HG02973 (cell line): ENCODE data around the gene PPP1R1B.

Source experiments
- ATAC-seq: cut with Tn5 transposase; IDR thresholded peaks from one replicate; pipeline ENCODE4 v1.9.1; 2021; ENCODE audit warnings: moderate library complexity; ENCODE audit not compliant: unreplicated experiment

The PPP1R1B gene

GRCh38 chr17:39600288-39600996 is 26.3 kb upstream of the PPP1R1B start:
- no peak for ATAC-seq

DNA sequence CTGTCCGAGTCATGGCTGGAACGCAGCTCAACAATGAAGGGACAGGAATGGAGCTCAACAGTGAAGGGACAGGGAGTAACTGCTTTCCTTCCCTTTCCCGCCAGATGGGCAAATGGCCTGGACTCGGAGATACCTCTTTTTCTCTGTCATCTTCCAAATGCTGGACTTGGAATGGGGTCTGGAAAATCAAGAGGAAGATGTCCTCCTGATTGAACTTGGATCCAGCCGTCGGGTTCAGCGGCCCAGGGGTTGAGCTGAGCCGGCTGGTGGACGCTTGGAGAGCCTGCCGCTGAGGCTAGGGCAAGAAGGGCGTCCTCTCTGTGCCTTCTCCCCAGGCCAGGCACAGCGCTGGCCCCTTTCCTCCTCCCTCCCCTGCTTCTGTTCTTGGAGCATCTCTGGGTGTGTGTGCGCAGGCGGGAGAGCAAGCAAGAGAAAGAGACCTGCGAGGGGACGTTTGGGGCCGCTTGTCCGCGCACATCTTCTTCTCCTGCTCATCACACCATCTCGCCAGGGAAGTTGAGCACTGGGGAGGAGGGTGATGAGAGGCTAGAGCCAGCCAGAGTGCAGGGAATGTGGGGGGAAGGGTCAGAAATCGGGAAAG is 25.7 kb upstream of the PPP1R1B start:
- no peak for ATAC-seq

- ATAC-seq, result no peak
These were observed 24.8 kb upstream of the PPP1R1B start for GRCh38 chr17:39601758-39602532.

- no peak for ATAC-seq
These were observed 24.0 kb upstream of the PPP1R1B start for GRCh38 chr17:39602533-39603303.

DNA sequence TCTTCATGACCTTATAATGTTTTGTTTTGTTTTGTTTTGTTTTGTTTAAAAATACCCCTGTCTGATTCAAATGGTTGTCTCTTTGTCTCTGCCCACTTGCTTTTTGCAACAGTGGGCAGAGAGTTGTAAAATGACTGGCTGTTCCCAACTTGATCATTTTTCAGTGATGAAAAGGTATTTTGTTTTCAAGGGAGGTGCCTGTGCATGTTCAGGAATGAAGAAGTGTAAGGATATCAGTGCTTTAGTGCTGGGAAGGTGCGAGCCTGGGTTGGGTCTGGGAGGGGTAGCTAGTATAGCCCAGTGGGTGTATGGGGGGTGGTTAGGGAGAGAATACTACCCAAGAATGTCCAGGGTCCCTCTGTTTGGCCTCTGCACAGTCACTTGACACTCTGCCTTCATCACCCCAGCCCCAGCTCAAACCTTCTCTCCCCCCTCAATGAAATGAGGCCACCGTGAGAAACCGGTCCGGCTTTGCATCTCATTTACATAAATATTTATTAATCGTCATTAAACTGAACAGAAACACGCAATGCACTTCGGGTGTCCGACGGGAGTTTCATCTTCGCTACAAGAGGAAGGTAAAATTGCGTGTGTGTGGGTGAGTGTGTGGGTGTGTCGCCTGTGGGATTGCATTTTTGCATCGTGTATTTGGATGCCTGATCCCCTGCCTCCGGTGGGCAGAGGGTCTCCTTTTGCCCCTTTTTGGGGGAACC is 23.3 kb upstream of the PPP1R1B start:
- no peak for ATAC-seq

GRCh38 chr17:39604911-39605491 is 21.8 kb upstream of the PPP1R1B start:
- no peak for ATAC-seq

DNA sequence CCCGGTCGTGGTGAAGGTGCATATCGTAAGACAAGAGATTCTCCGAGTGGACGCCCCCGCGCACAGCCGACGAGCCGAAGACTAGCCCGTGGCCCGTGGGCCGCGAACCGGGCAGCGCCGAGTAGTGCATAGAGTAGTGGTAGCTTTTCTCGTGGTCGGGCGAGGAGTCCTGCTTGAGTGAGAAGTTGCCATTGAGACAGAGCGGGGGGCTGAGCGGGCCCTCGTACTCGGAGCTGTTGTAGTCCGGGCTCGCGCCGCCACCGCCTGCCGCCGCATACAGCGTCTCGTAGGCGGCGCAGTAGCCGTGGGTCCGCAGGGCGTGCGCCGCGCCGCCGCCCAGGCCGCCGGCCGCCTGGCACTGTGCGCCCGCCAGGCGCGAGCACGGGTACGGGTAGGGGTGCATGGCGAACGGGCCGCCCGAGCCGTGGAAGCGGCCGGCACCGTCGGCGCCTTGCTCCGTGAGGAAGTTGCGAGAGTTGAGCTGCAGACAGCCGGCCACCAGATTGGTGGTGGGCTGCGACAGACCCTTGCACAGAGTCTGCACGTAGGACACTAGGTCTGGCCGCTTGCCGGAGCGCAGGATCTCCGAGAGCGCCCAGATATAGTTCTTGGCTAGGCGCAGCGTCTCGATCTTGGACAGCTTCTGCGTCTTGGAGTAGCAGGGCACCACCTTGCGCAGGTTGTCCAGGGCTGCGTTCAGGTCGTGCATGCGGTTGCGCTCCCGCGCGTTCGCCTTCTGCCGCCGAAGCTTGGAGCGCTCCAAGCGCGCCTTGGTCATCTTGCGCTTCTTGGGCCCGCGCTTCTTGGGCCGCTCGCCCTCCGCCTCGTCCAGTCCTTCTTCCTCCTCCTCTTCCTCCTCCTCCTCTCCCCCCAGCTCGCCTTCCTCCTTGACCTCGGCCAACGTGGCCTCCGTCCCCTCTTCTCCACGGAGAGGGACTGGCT is 21.0 kb upstream of the PPP1R1B start:
- ATAC-seq, result no peak

DNA sequence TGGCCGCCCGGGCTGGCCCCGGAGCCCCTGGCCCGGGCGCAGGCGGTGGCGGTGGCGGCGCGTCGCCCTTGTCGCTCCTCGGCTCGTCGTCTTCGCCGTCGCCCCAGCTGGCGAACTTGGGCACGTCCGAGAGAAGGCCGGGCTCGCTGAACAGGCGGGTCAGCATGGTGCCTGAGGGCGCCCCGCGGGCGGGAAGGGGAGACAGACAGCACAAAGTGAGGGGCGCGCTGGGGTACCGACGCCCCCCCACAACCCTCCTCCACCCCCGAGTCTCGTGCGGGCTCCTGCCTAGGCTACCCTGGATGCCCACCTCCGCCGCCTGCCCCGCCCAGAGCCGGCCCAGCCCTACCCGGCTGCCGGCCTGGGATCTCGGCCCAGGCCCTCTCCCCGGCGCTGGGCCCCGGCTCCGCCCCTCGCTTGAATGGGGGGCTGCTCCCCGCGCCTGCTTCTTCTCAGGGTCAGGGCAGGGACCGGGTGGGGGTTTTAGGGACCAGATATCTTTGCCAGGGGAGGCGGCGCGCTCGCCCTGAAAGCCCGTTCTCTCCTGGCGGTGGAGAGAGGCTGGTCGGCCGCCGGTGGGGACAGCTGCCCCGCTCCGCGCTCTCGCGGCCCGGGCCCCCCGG is 20.2 kb upstream of the PPP1R1B start:
- ATAC-seq, result no peak

DNA sequence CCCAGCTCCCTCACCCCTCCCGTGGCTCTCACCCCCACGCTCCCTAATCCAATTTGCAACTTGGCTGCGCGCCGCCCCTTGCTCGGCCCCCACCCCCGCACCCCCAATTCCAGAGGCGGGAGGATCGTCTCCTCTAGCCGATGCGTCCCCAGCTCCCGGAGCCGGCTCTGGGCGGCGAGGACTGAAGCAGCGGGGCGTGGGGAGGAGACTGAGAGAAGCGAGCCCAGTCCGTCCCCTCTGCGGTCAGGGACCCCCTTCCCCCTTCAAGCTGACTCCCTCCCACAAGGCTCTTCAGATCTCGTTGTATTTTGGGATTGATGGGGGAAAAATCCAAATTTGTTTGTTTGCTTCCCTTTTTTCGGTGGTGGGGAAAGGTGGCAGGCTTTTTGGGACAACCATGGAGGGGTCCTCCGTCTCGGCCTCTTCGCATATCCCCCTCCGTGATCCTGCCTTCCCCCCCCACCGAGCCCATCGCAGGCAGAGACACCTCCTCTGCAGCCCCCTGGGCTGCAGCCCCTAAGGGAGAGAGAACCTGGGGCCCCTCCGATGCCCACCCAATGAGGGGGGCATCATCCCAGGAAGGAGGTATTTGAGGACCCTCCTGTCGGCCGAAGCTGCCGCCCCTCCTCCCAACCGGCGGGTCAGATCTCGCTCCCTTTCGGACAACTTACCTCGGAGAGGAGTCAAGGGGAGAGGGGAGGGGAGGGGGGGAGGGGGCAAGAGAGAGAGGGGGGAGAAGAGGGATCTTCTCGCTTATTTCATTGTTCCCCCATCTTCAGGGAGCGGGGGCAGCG is 19.5 kb upstream of the PPP1R1B start:
- no peak for ATAC-seq

GRCh38 chr17:39607851-39608130 is 19.0 kb upstream of the PPP1R1B start, which contains the start of gene NEUROD2:
NEUROD2 (minus strand) TSS chr17:39607920; CDS start chr17:39606599, 1,321 bp downstream.
- no peak for ATAC-seq

- no peak for ATAC-seq
These were observed 18.4 kb upstream of the PPP1R1B start for GRCh38 chr17:39608142-39608981.

- ATAC-seq, result no peak
These were observed 17.2 kb upstream of the PPP1R1B start for GRCh38 chr17:39609416-39610025.

DNA sequence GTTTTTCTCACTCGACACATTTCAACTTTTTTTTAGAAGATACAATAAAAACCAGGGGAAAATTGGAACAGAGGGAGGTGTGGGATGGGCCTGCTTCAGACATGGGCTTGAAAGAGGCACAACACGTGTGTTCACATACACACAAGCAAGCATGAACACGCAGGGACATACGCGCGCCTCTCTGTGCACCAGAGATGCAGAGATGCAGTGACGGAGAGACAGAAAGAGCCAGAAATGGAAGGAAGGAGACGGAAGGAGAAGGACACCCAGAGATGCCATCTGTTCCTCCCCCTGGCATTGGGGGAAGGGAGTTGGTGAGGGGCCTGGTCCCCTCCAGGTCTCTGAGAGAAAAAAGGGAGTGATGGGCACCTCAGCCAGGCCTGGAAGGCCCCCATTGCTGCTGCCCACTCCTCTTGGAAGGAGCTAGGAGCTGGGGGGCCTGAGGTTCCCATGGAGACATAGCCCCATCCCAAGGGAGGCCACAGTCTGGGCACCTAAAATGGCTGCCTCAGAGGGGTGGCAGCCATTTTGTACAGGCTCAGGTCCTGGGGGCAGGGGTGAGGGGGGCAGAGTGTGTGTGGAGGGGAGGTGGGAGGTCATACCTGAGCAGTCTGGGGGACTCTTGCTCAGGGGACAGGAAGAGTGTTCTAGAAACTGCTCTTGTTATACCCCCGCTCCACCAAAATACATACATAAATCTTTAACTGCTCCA is 15.2 kb upstream of the PPP1R1B start:
- no peak for ATAC-seq

- ATAC-seq, result no peak
These were observed 14.4 kb upstream of the PPP1R1B start for GRCh38 chr17:39612291-39612894.

DNA sequence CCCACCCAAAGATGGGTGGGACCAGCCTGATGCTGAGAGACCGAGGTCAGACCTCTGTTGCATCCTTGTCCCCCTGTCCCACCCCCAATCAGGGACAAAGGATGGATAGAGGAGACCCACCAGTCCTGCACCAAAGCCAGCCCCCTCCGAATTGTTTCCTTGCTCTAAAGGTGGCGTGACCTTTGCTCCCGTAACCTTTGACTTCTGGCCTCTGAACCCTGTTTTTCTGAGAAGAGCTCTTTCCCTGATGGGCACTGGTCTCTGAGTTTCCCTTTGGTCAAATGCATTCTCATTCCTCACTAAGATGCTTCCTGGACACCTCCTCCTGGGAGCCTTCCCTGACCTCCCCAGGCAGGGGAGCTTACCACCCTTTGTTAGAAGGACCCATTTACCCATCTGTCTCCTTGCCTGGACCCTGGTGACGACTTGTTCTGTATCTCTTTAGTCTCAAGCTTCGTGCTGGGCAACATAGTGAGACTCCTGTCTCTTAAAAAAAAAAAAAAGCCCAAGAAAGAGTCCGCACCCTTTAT is 13.8 kb upstream of the PPP1R1B start:
- no peak for ATAC-seq
